Measurements from ENCODE around the gene GSTM3.

DNA sequence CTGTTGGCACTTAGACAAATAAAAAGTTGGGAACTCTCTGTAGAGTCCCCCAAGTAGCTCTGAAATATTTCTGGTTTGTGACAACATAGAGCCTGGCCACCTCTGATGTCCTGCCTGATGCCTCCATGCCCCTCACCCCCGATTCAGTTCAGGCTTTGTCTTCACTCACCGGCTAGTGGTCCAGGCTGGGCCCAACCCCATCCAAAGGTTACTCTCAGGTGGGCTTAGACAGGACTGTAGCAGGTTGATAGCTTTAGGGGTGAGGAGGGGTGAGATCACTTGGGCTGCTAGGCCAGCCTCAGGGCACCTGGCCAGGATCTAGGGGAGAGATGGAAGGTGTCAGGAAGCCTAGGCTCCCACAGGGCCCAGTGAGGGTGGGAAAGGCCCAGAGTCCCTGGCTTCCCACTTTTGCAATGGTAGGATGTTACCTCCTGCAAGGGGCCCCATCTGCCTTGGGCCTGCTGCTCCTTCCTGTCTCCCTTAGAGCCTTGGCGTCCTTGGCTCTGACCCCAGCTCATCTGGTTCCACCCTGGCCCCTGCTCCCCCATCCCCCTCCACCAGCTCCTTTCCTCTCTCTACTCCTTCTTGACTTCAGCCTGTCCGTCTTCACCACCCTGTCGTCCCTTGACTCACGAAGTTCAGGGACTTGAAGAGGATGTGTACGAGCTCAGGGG lies 16.1 kb upstream of the GSTM3 start:
- TF ChIP-seq GATA2 (IDR thresholded peaks at IDR 0.05; ENCODE audit: low read depth, low read length): no peak
- no peak for TF ChIP-seq GATA3 (IDR thresholded peaks at IDR 0.05; ENCODE audit: low read depth, low read length)
